Measurements from ENCODE around the gene SPRR4. TPM values are rescaled to one million over a fixed set of nuclear protein-coding genes. Genes with fewer than 3 reads are reported as not detected.
"Not testable (repeated sequence)": the region's sequence is repeated elsewhere in the genome, so short reads cannot be mapped to it uniquely, and the experiment has no call there.

SPRR4 gene
- total RNA-seq, 1 experiment from 2014 or later, result not detected

GRCh38 chr1:153001382-153001781 lies 30.9 kb downstream of the SPRR4 start, which contains the start of gene SPRR3:
Gene SPRR3, plus strand, starts transcription at chr1:153001749. Its CDS starts 1,272 bp downstream, at chr1:153003021.
- no peaks in the 10 kb centered on the region; the same call in 1 of the 2 replicates for H3K27me3 ChIP-seq (replicated peaks)
- H3K9me3 ChIP-seq (replicated peaks), result no peaks in the 10 kb centered on the region
- no peak within 1 kb of the TSS for H3K4me3 ChIP-seq
- no peaks in the 10 kb centered on the region for H3K36me3 ChIP-seq
- H3K27ac ChIP-seq, result no peak within 1 kb of the TSS
- no peaks in the 10 kb centered on the region for H3K4me1 ChIP-seq (replicated peaks)
- no peak for DNase-seq (ENCODE audit: low read depth in 1 of 2, low spot score in 2 of 2)

DNA sequence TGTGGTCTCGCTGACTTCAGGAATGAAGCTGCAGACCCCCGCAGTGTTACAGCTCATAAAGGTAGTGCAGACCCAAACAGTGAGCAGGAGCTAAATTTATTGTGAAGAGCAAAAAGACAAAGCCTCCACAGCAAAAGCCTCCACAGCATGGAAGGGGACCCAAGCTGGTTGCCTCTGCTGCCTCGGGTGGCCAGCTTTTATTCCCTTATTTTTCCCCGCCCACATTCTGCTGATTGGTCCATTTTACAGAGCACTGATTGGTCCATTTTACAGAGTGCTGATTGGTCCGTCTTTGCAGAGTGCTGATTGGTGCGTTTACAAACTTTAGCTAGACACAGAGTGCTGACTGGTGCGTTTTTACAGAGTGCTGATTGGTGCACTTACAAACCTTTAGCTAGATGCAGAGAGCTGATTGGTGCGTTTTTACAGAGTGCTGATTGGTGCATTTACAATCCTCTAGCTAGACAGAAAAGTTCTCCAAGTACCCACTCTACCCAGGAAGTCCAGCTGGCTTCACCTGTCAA lies 40.8 kb downstream of the SPRR4 start:
- DNase-seq (ENCODE audit: low read depth in 1 of 2, low spot score in 2 of 2); H3K27ac ChIP-seq; H3K4me3 ChIP-seq: not testable (repeated sequence)

GRCh38 chr1:153021829-153022228 lies 51.4 kb downstream of the SPRR4 start:
- not testable (repeated sequence) for H3K27me3 ChIP-seq (replicated peaks); H3K4me3 ChIP-seq; H3K27ac ChIP-seq; H3K4me1 ChIP-seq (replicated peaks); H3K9me3 ChIP-seq (replicated peaks); H3K36me3 ChIP-seq; DNase-seq (ENCODE audit: low read depth in 1 of 2, low spot score in 2 of 2)

More for the DNA sequence above, 40.8 kb downstream of the SPRR4 start:
- H3K27me3 ChIP-seq (replicated peaks); H3K9me3 ChIP-seq (replicated peaks); H3K36me3 ChIP-seq; H3K4me1 ChIP-seq (replicated peaks): not testable (repeated sequence)

Other genes starting within 250 kb of the SPRR4 start
- gene KPRP, start 212.6 kb upstream of the SPRR4 start, total RNA-seq (2014; rRNA removed; shearing (Covaris generic)), result not detected in 2 replicates
- gene LCE1F, start 195.5 kb upstream of the SPRR4 start, total RNA-seq (2014; rRNA removed; shearing (Covaris generic)), result not detected in 2 replicates
- not detected in 2 replicates for gene LCE1E, start 184.4 kb upstream of the SPRR4 start, total RNA-seq (2014; rRNA removed; shearing (Covaris generic))
- gene LCE1D, start 173.9 kb upstream of the SPRR4 start, total RNA-seq (2014; rRNA removed; shearing (Covaris generic)), result not detected in 2 replicates
- not detected in 2 replicates for gene LCE1C, start 164.0 kb upstream of the SPRR4 start, total RNA-seq (2014; rRNA removed; shearing (Covaris generic))
- not detected in 2 replicates for gene LCE1B, start 158.7 kb upstream of the SPRR4 start, total RNA-seq (2014; rRNA removed; shearing (Covaris generic))
- gene LCE1A, start 143.2 kb upstream of the SPRR4 start, total RNA-seq (2014; rRNA removed; shearing (Covaris generic)), result not detected in 2 replicates
- gene LCE6A, start 127.8 kb upstream of the SPRR4 start, total RNA-seq (2014; rRNA removed; shearing (Covaris generic)), result not detected in 2 replicates
- gene LCE7A, start 110.7 kb upstream of the SPRR4 start, total RNA-seq (2014; rRNA removed; shearing (Covaris generic)), result not detected in 2 replicates
- not detected in 2 replicates for gene SMCP, start 92.3 kb upstream of the SPRR4 start, total RNA-seq (2014; rRNA removed; shearing (Covaris generic))
- gene IVL, start 62.1 kb upstream of the SPRR4 start, total RNA-seq (2014; rRNA removed; shearing (Covaris generic)), result not detected in 2 replicates
- not detected in 2 replicates for gene SPRR5, start 23.4 kb upstream of the SPRR4 start, total RNA-seq (2014; rRNA removed; shearing (Covaris generic))
- not detected in 2 replicates for gene SPRR1A, start 13.4 kb downstream of the SPRR4 start, total RNA-seq (2014; rRNA removed; shearing (Covaris generic))
- gene SPRR3, start 31.1 kb downstream of the SPRR4 start, total RNA-seq (2014; rRNA removed; shearing (Covaris generic)), result not detected in 2 replicates
- not detected in 2 replicates for gene SPRR1B, start 60.6 kb downstream of the SPRR4 start, total RNA-seq (2014; rRNA removed; shearing (Covaris generic))
- gene SPRR2D, start 70.5 kb downstream of the SPRR4 start, total RNA-seq (2014; rRNA removed; shearing (Covaris generic)), result not detected in 2 replicates
- not detected in 2 replicates for gene SPRR2A, start 86.9 kb downstream of the SPRR4 start, total RNA-seq (2014; rRNA removed; shearing (Covaris generic))
- not detected in 2 replicates for gene SPRR2B, start 101.0 kb downstream of the SPRR4 start, total RNA-seq (2014; rRNA removed; shearing (Covaris generic))
- gene SPRR2E, start 123.9 kb downstream of the SPRR4 start, total RNA-seq (2014; rRNA removed; shearing (Covaris generic)), result not detected in 2 replicates
- not detected in 2 replicates for gene SPRR2F, start 142.9 kb downstream of the SPRR4 start, total RNA-seq (2014; rRNA removed; shearing (Covaris generic))
- gene SPRR2G, start 180.2 kb downstream of the SPRR4 start, total RNA-seq (2014; rRNA removed; shearing (Covaris generic)), result not detected in 2 replicates
- not detected in 2 replicates for gene LELP1, start 232.8 kb downstream of the SPRR4 start, total RNA-seq (2014; rRNA removed; shearing (Covaris generic))
- not detected in 2 replicates for gene PRR9, start 246.9 kb downstream of the SPRR4 start, total RNA-seq (2014; rRNA removed; shearing (Covaris generic))